PC-3 (cell line): Measurements from ENCODE around the gene RTF2. TPM values are rescaled to one million over a fixed set of nuclear protein-coding genes. Genes with fewer than 3 reads are reported as not detected.

Experiments
- ATAC-seq: fragments of 200-7000 bp; cut with Tn5 transposase; 2 replicates; pipeline ENCODE4 v1.9.1; 2020; ENCODE audit warnings: mild to moderate bottlenecking, moderate library complexity
- BruUV-seq: library from RNA; stranded (reverse); fragments of 400-500 nt; replicated peaks from 2 replicates; lab custom pipeline; 2021; lab: Mats Ljungman, UMichigan
- CTCF ChIA-PET: fragments of 300-600 bp; sonication (Branson Sonifier 250); formaldehyde crosslinking; loops from one replicate; lab custom pipeline; 2022; ENCODE audit warnings: antibody characterized with exemption; lab: Charles Lee
- POLR2A ChIA-PET: fragments of 300-600 bp; sonication (Branson Sonifier 250); formaldehyde crosslinking; loops from one replicate; lab custom pipeline; 2022; ENCODE audit warnings: antibody characterized with exemption; ENCODE audit not compliant: unreplicated experiment; lab: Charles Lee
- DNase-seq: peaks from one replicate; pipeline ENCODE4 v3.0.0-alpha.2; 2015
- H2AFZ ChIP-seq: fragments of 300-600 bp; sonication (generic); 2 replicates; pipeline ENCODE4 v1.6.0; 2016; ENCODE audit warnings: antibody characterized with exemption, low read length
- H3F3A ChIP-seq: fragments of 300-600 bp; sonication (generic); one replicate; pipeline ENCODE4 v1.6.0; 2017; ENCODE audit warnings: antibody characterized with exemption, low read length, control low read depth, mild to moderate bottlenecking; ENCODE audit not compliant: unreplicated experiment
- H3K27ac ChIP-seq: fragments of 300-600 bp; sonication (generic); 2 replicates; pipeline ENCODE4 v1.5.1; 2016; ENCODE audit warnings: mild to moderate bottlenecking, low read length
- H3K27me3 ChIP-seq: fragments of 300-600 bp; sonication (generic); 2 replicates; pipeline ENCODE4 v1.6.1; 2016; ENCODE audit warnings: low read length, mixed read lengths
- H3K36me3 ChIP-seq: fragments of 300-600 bp; sonication (generic); 2 replicates; pipeline ENCODE4 v1.6.1; 2016; ENCODE audit warnings: low read depth, mixed run types, low read length, mixed read lengths
- H3K4me1 ChIP-seq: fragments of 300-600 bp; sonication (generic); 2 replicates; pipeline ENCODE4 v1.5.1; 2016; ENCODE audit warnings: low read length; ENCODE audit not compliant: insufficient read depth
- H3K4me2 ChIP-seq: fragments of 300-600 bp; sonication (generic); 2 replicates; pipeline ENCODE4 v1.6.0; 2016; ENCODE audit warnings: low read length
- H3K4me3 ChIP-seq: fragments of 300-600 bp; sonication (generic); 2 replicates; pipeline ENCODE4 v1.5.1; 2016; ENCODE audit warnings: mild to moderate bottlenecking, low read length, mixed read lengths
- H3K79me2 ChIP-seq: fragments of 300-600 bp; sonication (generic); 2 replicates; pipeline ENCODE4 v1.6.1; 2017; ENCODE audit warnings: low read length, mixed read lengths
- H3K9ac ChIP-seq: fragments of 300-600 bp; sonication (generic); 2 replicates; pipeline ENCODE4 v1.6.0; 2016; ENCODE audit warnings: mild to moderate bottlenecking, low read length
- H3K9me2 ChIP-seq: fragments of 300-600 bp; sonication (generic); replicated peaks from 2 replicates; pipeline ENCODE4 v1.6.1; 2016; ENCODE audit warnings: mixed run types, low read length, mixed read lengths
- H3K9me3 ChIP-seq: fragments of 300-600 bp; sonication (generic); 2 replicates; pipeline ENCODE4 v1.6.1; 2016; ENCODE audit warnings: low read length, mixed read lengths
- H4K20me1 ChIP-seq: fragments of 300-600 bp; sonication (generic); 2 replicates; pipeline ENCODE4 v1.6.1; 2016; ENCODE audit warnings: low read length, mixed read lengths
- CTCF ChIP-seq: fragments of 300-600 bp; sonication (generic); conservative IDR thresholded peaks from 2 replicates; pipeline ENCODE4 v1.5.1; 2017; ENCODE audit warnings: antibody characterized with exemption, low read depth, mild to moderate bottlenecking, low read length
- EZH2 ChIP-seq: fragments of 300-600 bp; sonication (generic); IDR thresholded peaks from one replicate; pipeline ENCODE4 v1.6.1; 2017; ENCODE audit warnings: antibody characterized with exemption, mild to moderate bottlenecking, low read length; ENCODE audit not compliant: unreplicated experiment
- EZH2phosphoT487 ChIP-seq: fragments of 300-600 bp; sonication (generic); IDR thresholded peaks from 2 replicates; pipeline ENCODE4 v1.6.1; 2018; ENCODE audit warnings: mild to moderate bottlenecking, antibody characterized with exemption, low read length, borderline replicate concordance
- intact Hi-C: fragments of 100-400 bp; cut with micrococcal nuclease; formaldehyde crosslinking; loops from 2 replicates; pipeline ENCODE4 v1.9.0; 2023
- total RNA-seq: library from RNA; depleted of rRNA; stranded (reverse); fragments of >200 nt; gene quantifications from 2 replicates; pipeline ENCODE4 v1.2.3, GENCODE V29; 2014

Gene RTF2
- total RNA-seq, 1 experiment from 2014 or later, result 122 TPM

- H3K4me3 ChIP-seq, result no peak overlapping the region
- no peak overlapping the region for H3K27ac ChIP-seq
- no peak for ATAC-seq
- no peak overlapping the region for H3K4me2 ChIP-seq
- H3K9ac ChIP-seq, result no peak overlapping the region
- BruUV-seq, result no TSS peak
- no peaks in the 10 kb centered on the region for H3K36me3 ChIP-seq
- H3F3A ChIP-seq, result no peaks in the 10 kb centered on the region
- ChIA-PET POLR2A (no interaction called here), CTCF (no interaction called here)
- TF ChIP-seq EZH2 (no peak), EZH2phosphoT487 (no peak), CTCF (no peak)
- intact Hi-C loops, result no loop called here
- no peak for DNase-seq
- no peaks in the 10 kb centered on the region for H3K4me1 ChIP-seq
- no peaks in the 10 kb centered on the region for H3K9me2 ChIP-seq
- no peaks in the 10 kb centered on the region for H3K27me3 ChIP-seq
- H4K20me1 ChIP-seq, result no peaks in the 10 kb centered on the region
- H3K9me3 ChIP-seq, result no peaks in the 10 kb centered on the region
- no peaks in the 10 kb centered on the region for H3K79me2 ChIP-seq
- no peak overlapping the region for H2AFZ ChIP-seq
These were observed 24.5 kb upstream of the RTF2 start for GRCh38 chr20:56443654-56444540.

- Histone ChIP-seq H3K27me3 (no peaks in the 10 kb centered on the region), H3K4me1 (no peaks in the 10 kb centered on the region), H3F3A (no peaks in the 10 kb centered on the region), H3K9me3 (no peaks in the 10 kb centered on the region), H3K4me2 (no peak overlapping the region), H3K9me2 (no peaks in the 10 kb centered on the region), H3K79me2 (no peaks in the 10 kb centered on the region), H3K9ac (no peak overlapping the region), H3K4me3 (no peak overlapping the region), H3K27ac (no peak overlapping the region), H4K20me1 (no peaks in the 10 kb centered on the region), H2AFZ (no peak overlapping the region), H3K36me3 (no peaks in the 10 kb centered on the region)
- TF ChIP-seq EZH2phosphoT487, result no peak
- TF ChIP-seq CTCF, result no peak
- TF ChIP-seq EZH2, result no peak
- CTCF ChIA-PET, result no interaction called here
- intact Hi-C loops, result no loop called here
- POLR2A ChIA-PET, result no interaction called here
- DNase-seq (no peak), ATAC-seq (no peak)
- no TSS peak for BruUV-seq
These were observed 23.3 kb upstream of the RTF2 start for GRCh38 chr20:56445130-56445529.

- TF ChIP-seq CTCF (no peak), EZH2phosphoT487 (no peak), EZH2 (no peak)
- BruUV-seq, result no TSS peak
- Histone ChIP-seq H3K27ac (no peak overlapping the region), H3F3A (no peaks in the 10 kb centered on the region), H3K9ac (no peak overlapping the region), H3K27me3 (no peaks in the 10 kb centered on the region), H3K4me3 (no peak overlapping the region), H3K4me2 (no peak overlapping the region), H4K20me1 (no peaks in the 10 kb centered on the region), H2AFZ (no peak overlapping the region), H3K9me3 (no peaks in the 10 kb centered on the region), H3K4me1 (no peaks in the 10 kb centered on the region), H3K9me2 (no peaks in the 10 kb centered on the region), H3K36me3 (no peaks in the 10 kb centered on the region), H3K79me2 (no peaks in the 10 kb centered on the region)
- no peak for DNase-seq
- no peak for ATAC-seq
- CTCF ChIA-PET, result no interaction called here
- intact Hi-C loops, result no loop called here
- POLR2A ChIA-PET, result no interaction called here
These were observed 22.9 kb upstream of the RTF2 start for GRCh38 chr20:56445540-56445939.
